ENCODE measurements around the gene STAM2. TPM values are rescaled to one million over a fixed set of nuclear protein-coding genes. Genes with fewer than 3 reads are reported as not detected.
"Not testable (repeated sequence)": the region's sequence is repeated elsewhere in the genome, so short reads cannot be mapped to it uniquely, and the experiment has no call there.

The STAM2 gene
- polyA plus RNA-seq, 2 of the 4 experiments (the other 2 are of a cell fraction), result 13.8 to 34.5 TPM

DNA sequence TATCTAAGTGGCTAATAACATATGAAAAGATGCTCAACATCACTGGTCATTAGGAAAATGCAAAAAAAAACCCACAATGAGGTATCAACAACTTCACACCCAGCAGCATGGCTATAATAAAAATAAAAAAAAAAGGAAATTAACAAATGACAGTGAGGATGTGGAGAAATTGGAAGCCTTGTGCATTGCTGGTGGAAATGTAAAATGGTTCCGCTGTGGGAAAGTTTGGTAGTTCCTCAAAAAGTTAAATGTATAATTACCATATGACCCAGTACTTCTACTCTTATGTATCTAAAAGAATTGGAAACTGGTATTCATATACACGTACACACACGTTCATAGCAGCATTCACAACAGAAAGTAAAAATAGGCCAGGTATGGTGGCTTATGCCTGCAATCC, 61.2 kb downstream of the STAM2 start:
- no peak for ATAC-seq
- Histone ChIP-seq H3K27ac (no peak overlapping the region), H3K9me3 (no peaks in the 10 kb centered on the region), H3K4me3 (no peak overlapping the region), H3K4me2 (no peak overlapping the region), H3K4me1 (no peaks in the 10 kb centered on the region)
- no peak for DNase-seq (ENCODE audit: low read depth in 1 of 2, low spot score in 1 of 2)
- TF ChIP-seq, protein P1, sequence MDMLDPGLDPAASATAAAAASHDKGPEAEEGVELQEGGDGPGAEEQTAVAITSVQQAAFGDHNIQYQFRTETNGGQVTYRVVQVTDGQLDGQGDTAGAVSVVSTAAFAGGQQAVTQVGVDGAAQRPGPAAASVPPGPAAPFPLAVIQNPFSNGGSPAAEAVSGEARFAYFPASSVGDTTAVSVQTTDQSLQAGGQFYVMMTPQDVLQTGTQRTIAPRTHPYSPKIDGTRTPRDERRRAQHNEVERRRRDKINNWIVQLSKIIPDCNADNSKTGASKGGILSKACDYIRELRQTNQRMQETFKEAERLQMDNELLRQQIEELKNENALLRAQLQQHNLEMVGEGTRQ (IDR thresholded peaks at IDR 0.05), result no peak
- no peak for TF ChIP-seq CBX8 (IDR thresholded peaks at IDR 0.05)
- TF ChIP-seq, protein P2, sequence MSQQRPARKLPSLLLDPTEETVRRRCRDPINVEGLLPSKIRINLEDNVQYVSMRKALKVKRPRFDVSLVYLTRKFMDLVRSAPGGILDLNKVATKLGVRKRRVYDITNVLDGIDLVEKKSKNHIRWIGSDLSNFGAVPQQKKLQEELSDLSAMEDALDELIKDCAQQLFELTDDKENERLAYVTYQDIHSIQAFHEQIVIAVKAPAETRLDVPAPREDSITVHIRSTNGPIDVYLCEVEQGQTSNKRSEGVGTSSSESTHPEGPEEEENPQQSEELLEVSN (IDR thresholded peaks at IDR 0.05; ENCODE audit: borderline replicate concordance, low read depth), result no peak
- no peak for TF ChIP-seq CEBPB (IDR thresholded peaks at IDR 0.05)
- TF ChIP-seq REST (IDR thresholded peaks at IDR 0.05), result no peak
- TF ChIP-seq EP300 (IDR thresholded peaks at IDR 0.05), result no peak
- TF ChIP-seq ATOH8 (CRISPR knock-in tag; IDR thresholded peaks at IDR 0.05; ENCODE audit: low read depth), result no peak
- no peak for TF ChIP-seq HMGXB4 (CRISPR knock-in tag; IDR thresholded peaks at IDR 0.05; ENCODE audit: borderline replicate concordance)
- FAIRE-seq, result no peak
- CTCF ChIA-PET, result interaction anchor here (0.6 kb wide), 1 partner anchor 534 kb away, joined by 4 read pairs; no protein-coding TSS in a partner anchor
- 96% methylated on average over 3 of the region's 3 CpGs for WGBS (ENCODE audit: missing lambda C conversion rate)
- POLR2A ChIA-PET, result no interaction called here

DNA sequence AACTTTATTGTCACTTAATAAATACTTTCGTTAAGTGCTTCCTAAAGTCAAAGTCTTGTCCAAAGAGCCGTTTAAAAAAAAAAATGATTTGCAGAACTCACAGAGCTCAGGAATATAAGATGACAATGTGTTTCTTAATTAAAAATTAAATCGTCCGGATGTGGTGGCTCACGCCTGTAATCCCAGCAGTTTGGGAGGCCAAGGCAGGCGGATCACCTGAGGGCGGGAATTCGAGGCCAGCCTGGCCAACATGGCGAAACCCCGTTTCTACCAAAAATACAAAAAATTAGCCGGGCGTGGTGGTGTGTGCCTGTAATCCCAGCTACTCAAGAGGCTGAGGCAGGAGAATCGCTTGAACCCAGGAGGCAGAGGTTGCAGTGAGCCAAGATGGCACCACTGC, 68.4 kb downstream of the STAM2 start:
- H3K4me1 ChIP-seq; H3K27ac ChIP-seq; FAIRE-seq; ATAC-seq; H3K4me2 ChIP-seq; CTCF ChIA-PET; POLR2A ChIA-PET; H3K9me3 ChIP-seq; H3K4me3 ChIP-seq; DNase-seq (ENCODE audit: low read depth in 1 of 2, low spot score in 1 of 2): not testable (repeated sequence)
- 78% methylated on average over 13 of the region's 13 CpGs for WGBS (ENCODE audit: missing lambda C conversion rate)

DNA sequence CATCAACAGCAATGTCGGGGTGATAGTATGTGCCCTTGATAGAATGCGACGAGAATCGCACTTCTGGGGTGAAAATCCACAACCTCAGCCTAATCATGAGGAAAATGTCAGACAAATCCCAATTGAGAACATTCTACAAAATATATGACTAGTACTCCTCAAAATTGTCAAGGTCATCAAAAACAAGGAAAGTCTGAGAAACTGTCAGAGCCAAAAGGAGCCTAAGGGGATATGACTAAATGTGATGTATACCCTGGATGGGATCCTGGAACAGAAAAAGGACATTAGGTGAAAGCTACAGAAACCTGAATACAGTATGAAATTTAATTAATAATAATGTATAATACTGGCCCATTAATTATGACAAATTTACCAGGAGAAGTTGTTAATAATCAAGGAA, 69.1 kb downstream of the STAM2 start:
- Histone ChIP-seq H3K4me2 (no peak overlapping the region), H3K9me3 (no peaks in the 10 kb centered on the region), H3K4me3 (no peak overlapping the region), H3K4me1 (no peaks in the 10 kb centered on the region), H3K27ac (no peak overlapping the region)
- FAIRE-seq (no peak), DNase-seq (ENCODE audit: low read depth in 1 of 2, low spot score in 1 of 2) (no peak), ATAC-seq (no peak)
- no peak for TF ChIP-seq NR3C1 (IDR thresholded peaks at IDR 0.05)
- no peak for TF ChIP-seq MAZ (IDR thresholded peaks at IDR 0.05; ENCODE audit: borderline replicate concordance, low read depth, low read length)
- TF ChIP-seq MAFK (IDR thresholded peaks at IDR 0.05; ENCODE audit: partially characterized antibody), result peak; percentile 88
- 93% methylated on average over 4 of the region's 4 CpGs for WGBS (ENCODE audit: missing lambda C conversion rate)
- POLR2A ChIA-PET, result no interaction called here
- CTCF ChIA-PET, result no interaction called here

- H3K4me2 ChIP-seq, result no peak overlapping the region
- H3K27ac ChIP-seq, result no peak overlapping the region
- no peak overlapping the region for H3K4me3 ChIP-seq
- no peak for TF ChIP-seq PHF8 (IDR thresholded peaks at IDR 0.05; ENCODE audit: borderline replicate concordance, low read depth)
- no peak for TF ChIP-seq ZNF302 (CRISPR knock-in tag; IDR thresholded peaks at IDR 0.05)
- TF ChIP-seq KDM1A (IDR thresholded peaks at IDR 0.05; ENCODE audit: low read depth), result no peak
- CTCF ChIA-PET, result no interaction called here
- FAIRE-seq (no peak), DNase-seq (ENCODE audit: low read depth in 1 of 2, low spot score in 1 of 2) (no peak), ATAC-seq (no peak)
- H3K4me1 ChIP-seq, result no peaks in the 10 kb centered on the region
- H3K9me3 ChIP-seq, result no peaks in the 10 kb centered on the region
- 84% methylated on average over 3 of the region's 3 CpGs for WGBS (ENCODE audit: missing lambda C conversion rate)
- POLR2A ChIA-PET, result no interaction called here
Observed at GRCh38 chr2:152103271-152103670, 72.3 kb downstream of the STAM2 start.
